Testis (tissue), 3 donors: Measurements from ENCODE around the gene ACTL10. TPM values are rescaled to one million over a fixed set of nuclear protein-coding genes. Genes with fewer than 3 reads are reported as not detected.
"Not testable (repeated sequence)": the region's sequence is repeated elsewhere in the genome, so short reads cannot be mapped to it uniquely, and the experiment has no call there.

ENCODE experiments used
- DNase-seq: peaks from one replicate; pipeline ENCODE4 v3.0.0-alpha.2; 2019
- H3K27ac ChIP-seq, 2 donors: fragments of 200-600 bp; sonication (generic); one replicate each; pipeline ENCODE4 v1.5.1; 2019
- H3K27me3 ChIP-seq: fragments of 200-600 bp; sonication (generic); one replicate; pipeline ENCODE4 v1.5.1; 2019
- H3K36me3 ChIP-seq: fragments of 200-600 bp; sonication (generic); one replicate; pipeline ENCODE4 v1.5.1; 2017; ENCODE audit warnings: low read depth; ENCODE audit errors: missing control alignments
- H3K4me1 ChIP-seq: fragments of 200-600 bp; sonication (generic); one replicate; pipeline ENCODE4 v1.5.1; 2019
- H3K4me3 ChIP-seq, 2 donors: fragments of 200-600 bp; sonication (generic); one replicate each; pipeline ENCODE4 v1.5.1; 2017 to 2019
- H3K9me3 ChIP-seq: fragments of 200-600 bp; sonication (generic); one replicate; pipeline ENCODE4 v1.5.1; 2017
- POLR2A ChIP-seq: fragments of 450-650 bp; IDR thresholded peaks from one replicate; pipeline ENCODE4 v1.6.1; 2017; ENCODE audit warnings: antibody characterized with exemption, mild to moderate bottlenecking, moderate library complexity
- WGBS, 2 donors: methylation state at CpG; one replicate each; pipeline ENCODE4 v1.1.5; 2018; 5-methylcytosine and 5-hydroxymethylcytosine counted together
- intact Hi-C: fragments of 100-400 bp; cut with DNase I; formaldehyde crosslinking; loops from one replicate; pipeline ENCODE4 v1.15.1; 2023; ENCODE audit warnings: low total_unique reads
- polyA plus RNA-seq: library from polyadenylated mRNA; stranded (reverse); fragments of 350-450 nt; fragmentation: Illumina TruSeq; extraction: RNeasy Lipid Tissue Mini Kit (QIAGEN cat#74804); gene quantifications from one replicate; pipeline ENCODE4 v1.2.3, GENCODE V29; 2014; ENCODE audit warnings: low read depth, low replicate concordance; ENCODE audit not compliant: insufficient read depth
- total RNA-seq, 2 donors: library from RNA; depleted of rRNA; stranded (reverse); fragments of >200 nt; gene quantifications; one replicate each; pipeline ENCODE4 v1.2.3, GENCODE V29; 2016
- TF ChIP-seq, protein P1 (sequence below), 3 experiments: fragments of 450-650 bp in 2 of 3; fragments of 200-600 bp in 1 of 3; sonication (generic) in 1 of 3; IDR thresholded peaks; one replicate each; pipeline ENCODE4 v1.5.1; 2016 to 2019; ENCODE audit warnings: antibody characterized with exemption in 3 of 3, mild to moderate bottlenecking in 2 of 3, moderate library complexity in 1 of 3

The ACTL10 gene
- total and polyA plus RNA-seq, 3 donors from 2014 or later: 26.6 to 62.1 (median 55.0) TPM

- no peaks in the 10 kb centered on the region for H3K27me3 ChIP-seq
- DNase-seq: no peak
- H3K9me3 ChIP-seq: no peaks in the 10 kb centered on the region
- TF ChIP-seq, protein P1, sequence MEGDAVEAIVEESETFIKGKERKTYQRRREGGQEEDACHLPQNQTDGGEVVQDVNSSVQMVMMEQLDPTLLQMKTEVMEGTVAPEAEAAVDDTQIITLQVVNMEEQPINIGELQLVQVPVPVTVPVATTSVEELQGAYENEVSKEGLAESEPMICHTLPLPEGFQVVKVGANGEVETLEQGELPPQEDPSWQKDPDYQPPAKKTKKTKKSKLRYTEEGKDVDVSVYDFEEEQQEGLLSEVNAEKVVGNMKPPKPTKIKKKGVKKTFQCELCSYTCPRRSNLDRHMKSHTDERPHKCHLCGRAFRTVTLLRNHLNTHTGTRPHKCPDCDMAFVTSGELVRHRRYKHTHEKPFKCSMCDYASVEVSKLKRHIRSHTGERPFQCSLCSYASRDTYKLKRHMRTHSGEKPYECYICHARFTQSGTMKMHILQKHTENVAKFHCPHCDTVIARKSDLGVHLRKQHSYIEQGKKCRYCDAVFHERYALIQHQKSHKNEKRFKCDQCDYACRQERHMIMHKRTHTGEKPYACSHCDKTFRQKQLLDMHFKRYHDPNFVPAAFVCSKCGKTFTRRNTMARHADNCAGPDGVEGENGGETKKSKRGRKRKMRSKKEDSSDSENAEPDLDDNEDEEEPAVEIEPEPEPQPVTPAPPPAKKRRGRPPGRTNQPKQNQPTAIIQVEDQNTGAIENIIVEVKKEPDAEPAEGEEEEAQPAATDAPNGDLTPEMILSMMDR (IDR thresholded peaks at IDR 0.05): no peak
- no peak for TF ChIP-seq POLR2A
- H3K27ac ChIP-seq: no peak overlapping the region
- 90 to 95% methylated on average over 4 of the region's 4 CpGs for WGBS, 2 donors
- H3K4me1 ChIP-seq: no peaks in the 10 kb centered on the region
- H3K4me3 ChIP-seq: no peak overlapping the region
- H3K36me3 ChIP-seq: no peaks in the 10 kb centered on the region
- intact Hi-C loops: no loop called here
Measured at GRCh38 chr20:33626190-33626589, 40.6 kb upstream of the ACTL10 start.

- intact Hi-C loops: no loop called here
- no peak overlapping the region for H3K27ac ChIP-seq
- H3K27me3 ChIP-seq: no peaks in the 10 kb centered on the region
- no peak overlapping the region for H3K4me3 ChIP-seq
- no peak for DNase-seq
- 97% methylated on average over 4 of the region's 4 CpGs for WGBS, 2 donors
- H3K4me1 ChIP-seq: no peaks in the 10 kb centered on the region
- H3K9me3 ChIP-seq: no peaks in the 10 kb centered on the region
- no peaks in the 10 kb centered on the region for H3K36me3 ChIP-seq
- TF ChIP-seq, protein P1 (IDR thresholded peaks at IDR 0.05): no peak
- no peak for TF ChIP-seq POLR2A
Measured at GRCh38 chr20:33627577-33628216, 39.0 kb upstream of the ACTL10 start.

- WGBS, 2 donors: 94 to 95% methylated on average over 10 of the region's 10 CpGs
- Histone ChIP-seq H3K4me1 (no peaks in the 10 kb centered on the region), H3K4me3 (no peak overlapping the region), H3K27ac (no peak overlapping the region), H3K9me3 (no peaks in the 10 kb centered on the region), H3K27me3 (no peaks in the 10 kb centered on the region), H3K36me3 (no peaks in the 10 kb centered on the region)
- no peak for DNase-seq
- intact Hi-C loops: no loop called here
- TF ChIP-seq, protein P1 (IDR thresholded peaks at IDR 0.05): no peak
- TF ChIP-seq POLR2A: no peak
Measured at GRCh38 chr20:33629533-33629932, 37.2 kb upstream of the ACTL10 start.

GRCh38 chr20:33629979-33630378, 36.8 kb upstream of the ACTL10 start:
- H3K27ac ChIP-seq: no peak overlapping the region
- TF ChIP-seq, protein P1 (IDR thresholded peaks at IDR 0.05): no peak
- no peak for TF ChIP-seq POLR2A
- H3K27me3 ChIP-seq: no peaks in the 10 kb centered on the region
- H3K36me3 ChIP-seq: no peaks in the 10 kb centered on the region
- 90 to 96% methylated on average over 5 of the region's 5 CpGs for WGBS, 2 donors
- no peaks in the 10 kb centered on the region for H3K9me3 ChIP-seq
- DNase-seq: no peak
- H3K4me3 ChIP-seq: no peak overlapping the region
- intact Hi-C loops: no loop called here
- H3K4me1 ChIP-seq: no peaks in the 10 kb centered on the region

DNA sequence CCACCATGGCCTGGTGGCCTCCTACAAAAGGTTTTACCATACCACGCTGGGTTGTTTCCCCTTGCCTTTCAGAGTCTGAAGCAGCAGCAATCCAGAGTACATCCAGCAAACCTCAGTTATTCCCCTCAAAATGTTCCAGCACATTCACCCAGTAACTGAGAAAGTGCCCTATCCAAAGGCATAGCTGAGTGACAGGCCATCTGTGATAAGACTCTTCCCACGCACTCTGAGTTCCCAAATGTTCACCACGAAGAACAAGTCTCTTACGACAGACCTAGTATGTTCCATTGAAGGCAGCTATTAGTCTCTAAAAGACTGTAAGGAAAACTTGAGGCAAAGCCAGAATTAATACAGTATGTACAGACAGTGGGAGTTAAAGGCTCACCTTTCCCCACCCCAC, 36.2 kb upstream of the ACTL10 start:
- Histone ChIP-seq H3K36me3 (no peaks in the 10 kb centered on the region), H3K4me1 (no peaks in the 10 kb centered on the region), H3K27me3 (no peaks in the 10 kb centered on the region), H3K4me3 (no peak overlapping the region), H3K9me3 (no peaks in the 10 kb centered on the region), H3K27ac (no peak overlapping the region)
- 85 to 88% methylated on average over 4 of the region's 4 CpGs for WGBS, 2 donors
- intact Hi-C loops: no loop called here
- no peak for TF ChIP-seq POLR2A
- TF ChIP-seq, protein P1 (IDR thresholded peaks at IDR 0.05): no peak
- DNase-seq: no peak

- H3K27ac ChIP-seq, H3K4me3 ChIP-seq, H3K27me3 ChIP-seq, H3K9me3 ChIP-seq, H3K36me3 ChIP-seq, DNase-seq, intact Hi-C loops, H3K4me1 ChIP-seq: not testable (repeated sequence)
- 88 to 93% methylated on average over 4 of the region's 4 CpGs for WGBS, 2 donors
Measured at GRCh38 chr20:33631910-33632309, 34.8 kb upstream of the ACTL10 start.
